ENCODE results near the gene DCAF8.

DCAF8 gene

GRCh38 chr1:160261556-160261892, 825 bp downstream of the DCAF8 start:
- DNase-seq (ENCODE audit: low spot score), result no peak

GRCh38 chr1:160260406-160261382, 1.7 kb downstream of the DCAF8 start:
- DNase-seq (ENCODE audit: low spot score), result no peak

GRCh38 chr1:160258177-160258798, 4.1 kb downstream of the DCAF8 start:
- no peak for DNase-seq (ENCODE audit: low spot score)

- DNase-seq (ENCODE audit: low spot score), result no peak
Measured at GRCh38 chr1:160257411-160258015, 4.8 kb downstream of the DCAF8 start.

- DNase-seq (ENCODE audit: low spot score), result no peak
Measured at GRCh38 chr1:160256396-160257046, 5.8 kb downstream of the DCAF8 start.

GRCh38 chr1:160255781-160256300, 6.5 kb downstream of the DCAF8 start:
- no peak for DNase-seq (ENCODE audit: low spot score)

GRCh38 chr1:160251687-160252526, 10.4 kb downstream of the DCAF8 start:
- peak; percentile 88 for DNase-seq (ENCODE audit: low spot score)

GRCh38 chr1:160251011-160251410, 11.3 kb downstream of the DCAF8 start:
- DNase-seq (ENCODE audit: low spot score), result no peak

GRCh38 chr1:160247053-160247452, 15.3 kb downstream of the DCAF8 start:
- DNase-seq (ENCODE audit: low spot score), result no peak

- no peak for DNase-seq (ENCODE audit: low spot score)
Measured at GRCh38 chr1:160245434-160245833, 16.9 kb downstream of the DCAF8 start.

- no peak for DNase-seq (ENCODE audit: low spot score)
Measured at GRCh38 chr1:160244209-160244608, 18.1 kb downstream of the DCAF8 start.

- no peak for DNase-seq (ENCODE audit: low spot score)
Measured at GRCh38 chr1:160243767-160244166, 18.6 kb downstream of the DCAF8 start.

- no peak for DNase-seq (ENCODE audit: low spot score)
Measured at GRCh38 chr1:160239582-160240299, 22.6 kb downstream of the DCAF8 start.

- DNase-seq (ENCODE audit: low spot score), result no peak
Measured at GRCh38 chr1:160238408-160238807, 23.9 kb downstream of the DCAF8 start.

GRCh38 chr1:160237558-160237957, 24.8 kb downstream of the DCAF8 start:
- DNase-seq (ENCODE audit: low spot score), result no peak

- no peak for DNase-seq (ENCODE audit: low spot score)
Measured at GRCh38 chr1:160236806-160237205, 25.5 kb downstream of the DCAF8 start.

GRCh38 chr1:160232911-160233310, 29.4 kb downstream of the DCAF8 start:
- DNase-seq (ENCODE audit: low spot score), result no peak

GRCh38 chr1:160228431-160228830, 33.9 kb downstream of the DCAF8 start:
- DNase-seq (ENCODE audit: low spot score), result no peak

GRCh38 chr1:160227561-160227960, 34.8 kb downstream of the DCAF8 start:
- DNase-seq (ENCODE audit: low spot score), result no peak

- no peak for DNase-seq (ENCODE audit: low spot score)
Measured at GRCh38 chr1:160227034-160227433, 35.3 kb downstream of the DCAF8 start.

- DNase-seq (ENCODE audit: low spot score), result no peak
Measured at GRCh38 chr1:160226623-160227022, 35.7 kb downstream of the DCAF8 start.

All from putamen (tissue), 1 donor.